HG02885 (cell line): ENCODE results near the gene GPR137B.
"Not testable (repeated sequence)": the region's sequence is repeated elsewhere in the genome, so short reads cannot be mapped to it uniquely, and the experiment has no call there.

Experiments used
- ATAC-seq: cut with Tn5 transposase; IDR thresholded peaks from one replicate; pipeline ENCODE4 v1.9.1; 2021; ENCODE audit warnings: mild to moderate bottlenecking; ENCODE audit not compliant: unreplicated experiment, poor library complexity

GPR137B gene

DNA sequence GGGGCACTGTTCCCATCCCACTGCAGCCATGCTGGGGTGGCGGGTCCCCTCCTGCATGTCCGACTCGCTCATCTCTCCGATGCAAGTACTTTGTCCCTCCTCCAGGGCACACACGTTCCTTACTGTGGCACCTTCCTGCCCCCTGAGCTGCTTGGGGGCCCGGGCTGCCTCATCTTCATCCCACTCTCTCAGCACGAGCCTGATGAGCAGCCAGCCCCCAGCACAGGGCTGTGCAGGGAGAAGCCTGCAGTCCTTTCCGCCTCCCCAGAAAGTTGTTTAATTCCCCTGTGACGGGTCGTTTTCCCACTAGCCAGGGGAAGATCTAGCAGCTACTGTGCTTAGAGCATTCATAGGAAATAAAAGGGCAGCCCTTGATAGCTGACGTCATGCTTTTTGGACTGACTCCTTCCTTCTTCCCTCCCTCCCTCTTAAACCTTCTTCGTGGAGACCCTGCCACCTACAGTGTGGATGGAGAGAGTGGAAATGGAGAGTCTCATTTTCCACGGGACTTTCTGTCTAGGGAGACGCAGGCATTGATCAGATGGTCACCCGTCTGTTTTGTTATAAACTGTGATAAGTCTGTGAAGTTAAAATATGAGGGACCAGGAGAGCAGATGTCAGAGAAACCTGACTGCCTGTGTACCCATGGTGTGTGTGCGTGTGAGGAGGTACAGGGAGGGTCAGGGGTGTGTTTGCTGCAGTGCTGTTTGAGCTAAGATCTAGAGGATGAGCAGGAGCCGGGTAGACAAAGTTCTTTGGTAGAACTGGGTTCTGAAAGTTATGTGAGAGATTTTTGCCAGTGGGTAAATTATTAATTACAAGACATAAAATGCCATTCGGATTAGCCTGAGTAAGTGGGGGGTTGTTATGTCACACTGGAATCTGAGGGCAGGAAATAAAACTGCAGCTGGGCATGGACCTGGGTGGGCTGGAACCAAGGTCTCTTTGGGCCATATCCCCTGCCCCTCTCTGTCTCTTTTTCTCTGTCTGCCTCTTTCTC, 34.3 kb downstream of the GPR137B start:
- ATAC-seq: no peak

DNA sequence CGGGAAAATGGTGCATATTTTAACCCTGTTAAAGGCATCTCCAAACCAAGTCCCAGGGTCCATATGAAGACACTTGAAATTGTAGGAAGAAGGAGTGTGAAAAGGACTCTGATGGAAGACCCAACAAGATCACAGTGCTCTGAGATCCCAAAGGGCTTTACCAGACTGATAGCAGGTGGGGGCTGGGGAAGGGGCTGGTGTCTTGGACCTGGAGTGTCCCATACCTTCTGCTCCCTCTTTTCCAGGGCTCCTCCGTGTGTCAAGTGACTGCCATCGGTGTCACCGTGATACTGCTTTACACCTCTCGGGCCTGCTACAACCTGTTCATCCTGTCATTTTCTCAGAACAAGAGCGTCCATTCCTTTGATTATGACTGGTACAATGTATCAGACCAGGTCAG, 37.3 kb downstream of the GPR137B start:
- no peak for ATAC-seq

DNA sequence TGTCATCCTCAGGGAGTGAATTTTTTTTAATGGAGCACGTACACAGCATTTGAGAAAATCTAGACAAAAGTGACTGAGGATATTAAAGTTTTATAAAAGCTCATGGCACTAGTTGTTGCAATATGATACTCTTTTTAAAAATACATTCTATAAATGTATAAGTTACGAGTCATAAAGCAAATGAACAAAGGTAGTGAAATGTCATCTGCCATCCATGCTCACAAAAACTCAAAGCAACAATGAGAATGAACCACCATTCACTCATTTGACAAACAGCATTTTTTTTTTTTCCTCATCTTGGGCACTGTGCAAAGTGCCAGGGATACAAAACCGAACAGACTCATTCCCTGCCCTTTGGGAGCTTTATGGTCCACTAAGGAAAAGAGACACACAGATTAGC, 38.7 kb downstream of the GPR137B start:
- no peak for ATAC-seq

DNA sequence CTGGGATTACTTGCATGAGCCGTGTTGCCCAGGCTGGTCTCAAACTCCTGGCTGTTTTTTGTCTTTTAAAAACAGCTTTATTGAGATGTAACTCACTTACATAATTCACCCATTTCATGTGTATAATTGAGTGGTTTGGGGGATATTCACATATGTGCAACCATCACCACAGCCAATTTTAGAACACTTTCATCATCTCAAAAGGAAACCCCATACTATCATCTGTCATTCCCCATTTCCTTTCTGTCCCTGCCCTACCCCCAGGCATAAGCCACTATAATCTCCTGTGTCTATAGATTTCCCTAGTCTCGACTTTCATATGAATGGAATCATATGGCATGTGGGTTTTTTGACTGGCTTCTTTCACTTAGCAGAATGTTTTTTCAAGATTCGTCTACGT, 43.3 kb downstream of the GPR137B start:
- ATAC-seq: no peak

DNA sequence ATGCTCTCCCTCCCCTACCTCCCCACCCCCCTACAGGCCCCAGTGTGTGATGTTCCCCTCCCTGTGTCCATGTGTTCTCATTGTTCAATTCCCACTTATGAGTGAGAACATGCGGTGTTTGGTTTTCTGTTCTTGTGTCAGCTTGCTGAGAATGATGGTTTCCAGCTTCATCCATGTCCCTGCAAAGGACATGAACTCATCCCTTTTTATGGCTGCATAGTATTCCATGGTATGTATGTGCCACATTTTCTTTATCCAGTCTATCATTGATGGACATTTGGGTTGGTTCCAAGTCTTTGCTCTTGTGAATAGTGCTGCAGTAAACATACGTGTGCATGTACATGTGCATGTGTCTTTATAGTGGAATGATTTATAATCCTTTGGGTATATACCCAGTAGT, 44.1 kb downstream of the GPR137B start:
- not testable (repeated sequence) for ATAC-seq

DNA sequence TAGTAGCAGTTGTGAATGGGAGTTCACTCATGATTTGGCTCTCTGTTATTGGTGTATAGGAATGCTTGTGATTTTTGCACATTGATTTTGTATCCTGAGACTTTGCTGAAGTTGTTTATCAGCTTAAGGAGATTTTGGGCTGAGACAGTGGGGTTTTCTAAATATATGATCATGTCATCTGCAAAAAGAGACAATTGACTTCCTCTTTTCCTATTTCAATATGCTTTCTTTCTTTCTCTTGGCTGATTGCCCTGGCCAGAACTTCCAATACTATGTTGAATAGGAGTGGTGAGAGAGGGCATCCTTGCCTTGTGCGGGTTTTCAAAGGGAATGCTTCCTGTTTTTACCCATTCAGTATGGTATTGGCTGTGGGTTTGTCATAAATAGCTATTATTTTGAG, 45.7 kb downstream of the GPR137B start:
- not testable (repeated sequence) for ATAC-seq

DNA sequence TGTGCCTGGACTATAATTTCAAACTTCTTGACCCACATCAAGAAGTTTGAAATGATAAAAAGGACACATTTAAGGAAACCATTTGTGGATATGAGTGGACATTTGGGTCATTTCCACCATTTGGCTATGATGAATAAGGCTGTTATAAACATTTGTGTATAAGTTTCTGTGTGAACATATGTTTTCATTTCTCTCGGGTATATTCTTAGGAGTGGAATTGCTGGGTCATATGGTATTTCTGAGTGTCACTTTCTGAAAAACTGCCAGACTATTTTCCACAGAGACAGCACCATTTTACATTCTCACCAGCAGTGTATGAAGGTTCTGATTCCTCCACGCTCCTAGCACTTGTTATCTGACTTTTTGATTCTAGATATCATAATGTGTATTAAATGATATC, 50.8 kb downstream of the GPR137B start:
- no peak for ATAC-seq

DNA sequence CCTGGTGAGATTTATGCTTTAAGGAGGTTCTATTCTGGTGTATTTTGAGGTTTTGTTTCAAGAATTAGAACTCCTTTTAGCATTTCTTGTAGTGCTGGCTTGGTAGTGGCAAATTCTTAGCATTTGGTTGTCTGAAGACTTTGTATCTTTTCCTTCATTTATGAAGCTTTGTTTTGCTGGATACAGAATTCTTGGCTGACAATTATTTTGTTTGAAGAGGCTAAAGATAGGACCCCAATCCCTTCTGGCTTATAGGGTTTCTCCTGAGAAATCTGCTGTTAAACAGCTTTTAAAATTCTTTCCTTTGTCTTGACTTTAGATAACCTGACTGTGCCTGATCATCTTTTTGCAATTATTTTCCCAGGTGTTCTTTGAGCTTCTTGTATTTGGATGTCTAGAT, 58.6 kb downstream of the GPR137B start:
- ATAC-seq: no peak

DNA sequence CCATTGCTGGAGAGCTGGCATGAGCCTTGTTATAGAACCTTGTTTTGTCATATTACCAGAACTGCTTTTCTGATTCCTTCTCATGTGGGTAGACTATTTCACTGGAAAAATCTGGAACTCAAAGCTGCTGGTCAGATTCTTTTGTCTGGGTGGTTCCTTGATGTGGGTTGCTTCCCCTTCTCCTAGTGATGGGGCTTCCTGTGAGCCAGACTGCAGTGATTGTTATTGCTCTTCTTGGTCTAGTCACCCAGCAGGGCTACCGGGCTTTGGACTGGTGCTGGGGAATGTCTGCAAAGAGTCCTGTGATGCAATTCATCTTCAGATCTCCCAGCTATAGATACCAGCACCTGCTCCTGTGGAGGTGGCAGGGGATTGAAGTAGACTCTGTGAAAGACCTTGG, 59.4 kb downstream of the GPR137B start:
- ATAC-seq: no peak

DNA sequence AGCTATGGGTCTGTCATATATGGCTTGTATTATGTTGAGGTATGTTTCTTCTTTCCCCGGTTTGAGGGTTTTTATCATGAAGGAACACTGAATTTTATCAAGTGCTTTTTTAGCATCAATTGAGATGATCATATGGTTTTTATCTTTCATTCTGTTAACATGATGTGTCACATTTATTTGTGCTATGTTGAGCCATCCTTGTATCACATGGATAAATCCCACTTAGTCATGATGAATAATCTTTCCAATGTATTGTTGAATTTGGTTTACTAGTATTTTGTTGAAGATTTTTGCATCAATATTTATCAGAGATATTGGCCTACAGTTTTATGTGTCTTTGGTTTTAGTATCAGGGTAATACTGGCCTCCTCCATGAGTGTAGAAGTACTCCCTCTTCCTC, 61.7 kb downstream of the GPR137B start:
- no peak for ATAC-seq

DNA sequence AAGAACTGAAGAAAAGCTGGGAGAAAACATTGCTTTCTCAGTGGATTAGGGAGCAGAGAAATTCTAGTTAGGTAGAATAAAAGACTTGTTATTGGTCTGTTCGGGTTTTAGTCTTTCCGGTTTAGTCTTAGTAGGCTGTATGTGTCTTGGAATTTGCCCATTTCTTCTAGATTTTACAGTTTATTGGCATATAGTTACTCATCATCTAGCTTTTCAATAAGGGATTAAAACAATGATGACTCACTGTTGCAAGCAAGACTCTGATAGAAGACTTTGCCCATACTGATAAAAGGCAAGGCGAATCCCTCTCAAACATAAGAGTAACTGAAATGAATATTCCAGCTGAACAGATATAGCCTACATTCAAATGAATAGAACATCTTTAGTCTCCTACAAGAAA, 62.3 kb downstream of the GPR137B start:
- ATAC-seq: no peak

DNA sequence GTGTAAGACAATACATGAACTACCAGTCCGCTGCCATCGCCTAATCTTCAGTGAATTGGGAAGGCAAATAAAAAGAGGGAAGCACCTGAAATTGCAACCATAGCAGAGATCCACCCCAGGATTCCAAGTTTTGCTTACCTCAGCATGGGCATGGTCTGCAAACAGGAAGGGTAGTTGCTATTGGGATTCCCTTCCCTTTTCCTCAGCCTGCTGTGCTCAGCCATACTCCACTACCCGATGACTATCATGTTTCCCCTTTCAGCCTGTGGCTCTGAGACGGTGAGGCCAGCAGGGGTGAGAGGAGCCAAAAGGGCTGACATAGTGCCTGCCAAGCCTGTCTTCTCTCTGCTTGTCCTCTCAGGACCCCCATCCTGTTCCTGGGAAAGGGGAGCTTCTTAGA, 64.2 kb downstream of the GPR137B start:
- ATAC-seq: no peak

DNA sequence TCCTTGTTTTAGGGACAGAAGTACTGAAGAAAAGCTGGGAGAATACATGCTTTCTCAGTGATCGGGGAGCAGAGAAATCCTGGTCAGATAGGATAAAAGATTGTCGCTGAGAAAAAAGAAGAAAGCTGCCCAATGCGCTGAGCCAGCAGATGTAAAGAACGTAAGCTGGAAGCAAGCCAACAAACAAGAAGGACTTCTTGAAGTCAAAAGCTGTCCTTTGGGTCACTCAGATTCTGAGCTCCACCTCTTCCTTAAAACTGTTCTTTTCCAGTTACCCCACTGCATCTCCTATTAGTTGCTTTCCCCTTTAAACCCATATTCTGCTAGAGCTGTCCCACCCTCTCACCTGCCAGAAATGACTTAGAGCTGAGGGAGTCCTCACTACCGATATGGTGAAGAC, 64.8 kb downstream of the GPR137B start:
- no peak for ATAC-seq

DNA sequence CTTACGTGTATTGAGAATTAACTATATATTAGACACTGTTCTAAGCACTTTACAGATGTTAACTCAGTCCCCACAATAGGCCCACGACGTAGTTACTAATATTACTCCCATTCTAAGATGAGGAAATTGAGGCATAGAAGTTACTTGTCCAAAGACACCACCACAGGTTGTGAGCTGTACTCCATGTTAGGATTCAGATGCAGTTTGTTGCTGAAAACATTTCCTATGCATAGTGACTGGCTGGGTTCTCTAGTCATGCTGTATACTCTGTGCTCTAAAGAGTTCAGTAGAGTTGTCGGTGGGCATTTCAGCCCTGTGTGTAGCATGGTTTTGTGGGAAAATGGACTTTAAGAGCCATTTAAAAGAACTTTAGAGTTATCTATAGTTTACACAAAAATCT, 65.2 kb downstream of the GPR137B start:
- ATAC-seq: no peak

DNA sequence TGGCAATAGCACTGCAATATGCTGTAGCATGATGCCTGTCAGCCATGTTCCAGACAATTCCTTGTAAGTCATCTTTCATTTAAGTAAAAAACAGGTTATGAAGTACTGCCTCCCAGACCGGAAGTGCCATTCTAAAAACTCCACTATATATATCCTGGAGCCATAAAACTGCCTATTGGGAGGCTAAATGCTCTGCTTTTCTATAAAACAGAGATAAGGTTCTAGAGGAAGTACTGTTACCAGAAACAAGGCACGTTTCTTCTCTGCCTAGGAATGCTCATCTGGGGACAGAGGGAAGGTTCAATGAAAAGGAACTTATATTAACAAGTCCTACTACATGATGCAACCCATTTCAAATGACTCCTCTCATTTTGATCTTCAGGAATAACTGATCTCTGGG, 66.8 kb downstream of the GPR137B start:
- ATAC-seq: no peak

DNA sequence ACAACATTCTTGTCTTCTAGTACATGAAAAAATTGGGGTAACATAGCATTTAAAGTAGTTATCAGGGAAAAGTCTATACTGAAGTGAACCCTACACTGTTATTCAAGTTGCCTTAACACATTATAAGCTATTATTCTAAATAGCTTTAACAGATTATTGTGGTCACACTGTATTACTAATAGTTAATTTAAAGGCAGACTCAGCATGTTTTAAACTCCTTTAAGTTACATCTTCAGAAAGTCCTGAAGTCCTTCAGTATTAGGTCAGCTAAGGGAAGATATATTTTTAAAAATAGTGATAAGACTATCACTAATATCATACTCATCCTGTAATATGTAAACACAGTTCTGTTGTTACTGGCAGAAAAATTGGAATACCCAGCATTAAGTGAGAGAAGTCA, 67.4 kb downstream of the GPR137B start:
- ATAC-seq: no peak

DNA sequence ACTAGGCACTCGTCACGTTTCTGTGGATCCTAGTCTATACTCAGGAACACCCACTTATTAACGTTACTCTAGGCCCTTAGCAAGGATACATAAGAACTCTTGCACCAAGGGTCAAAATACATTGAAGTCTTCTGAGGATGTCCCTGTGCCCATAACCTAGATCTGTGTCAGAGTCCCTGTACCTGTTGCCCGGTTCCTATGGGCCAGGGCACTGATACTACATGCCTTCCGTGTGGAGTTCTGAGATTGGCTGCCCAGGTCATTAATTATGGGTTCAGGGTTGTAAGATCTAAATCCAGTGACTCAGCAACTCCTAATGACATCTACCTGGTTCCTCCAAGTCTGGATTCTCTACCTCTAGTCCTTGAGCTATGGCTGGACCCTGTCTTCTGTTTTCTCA, 69.5 kb downstream of the GPR137B start:
- ATAC-seq: no peak

DNA sequence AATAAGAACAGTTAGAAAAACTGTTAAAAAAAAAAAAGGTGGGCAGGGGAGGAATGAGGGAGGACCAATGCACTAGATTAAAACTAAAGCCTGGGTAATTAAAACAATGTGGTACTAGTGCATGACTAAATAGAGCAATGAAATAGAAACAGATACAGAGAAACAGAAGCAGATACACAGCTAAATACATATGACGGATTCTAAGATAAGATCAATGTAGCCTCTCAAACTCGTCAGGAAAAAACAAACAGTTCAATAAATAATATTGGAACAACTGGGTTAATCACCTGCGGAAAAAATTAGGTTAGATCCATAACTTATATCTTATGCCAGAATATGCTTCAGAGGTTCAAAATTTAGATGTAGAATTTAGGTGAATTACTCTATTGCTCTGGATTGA, 71.2 kb downstream of the GPR137B start:
- no peak for ATAC-seq

DNA sequence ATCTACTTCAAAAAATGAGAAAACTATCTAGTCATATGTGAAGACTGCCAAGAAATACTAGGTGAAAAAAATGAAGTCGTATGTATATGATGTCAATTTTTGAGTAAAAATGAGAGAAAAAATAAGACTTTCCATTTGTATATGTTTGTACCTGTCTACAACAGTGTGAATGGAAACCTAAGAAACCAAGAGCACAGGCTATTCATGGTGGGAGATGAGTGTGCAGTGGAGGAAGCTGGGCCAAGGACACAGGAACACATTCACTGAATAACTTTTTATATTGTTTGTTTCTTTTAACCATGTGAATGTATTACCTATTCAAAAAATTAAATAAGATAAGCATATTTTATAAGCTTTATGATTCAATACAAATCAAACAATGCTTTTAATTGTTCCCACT, 72.4 kb downstream of the GPR137B start:
- no peak for ATAC-seq

DNA sequence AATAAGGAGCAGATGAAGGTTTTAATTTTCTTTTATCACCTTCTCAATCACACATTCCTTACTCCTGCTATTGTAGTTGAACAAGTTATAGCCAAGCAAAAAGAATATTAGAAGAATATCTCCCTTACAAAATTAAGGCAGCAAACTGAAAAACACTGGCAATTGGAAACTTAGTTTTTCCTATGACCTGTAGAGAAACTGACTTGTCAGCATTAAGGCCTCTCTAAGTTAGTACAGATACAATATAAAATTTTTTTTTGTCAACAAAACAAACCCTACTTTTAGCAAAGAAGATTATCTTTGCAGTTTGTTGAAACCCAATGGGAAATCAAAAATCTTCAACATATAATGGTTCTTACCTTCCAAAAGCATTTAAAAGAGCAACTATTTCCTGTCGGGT, 78.1 kb downstream of the GPR137B start:
- no peak for ATAC-seq

DNA sequence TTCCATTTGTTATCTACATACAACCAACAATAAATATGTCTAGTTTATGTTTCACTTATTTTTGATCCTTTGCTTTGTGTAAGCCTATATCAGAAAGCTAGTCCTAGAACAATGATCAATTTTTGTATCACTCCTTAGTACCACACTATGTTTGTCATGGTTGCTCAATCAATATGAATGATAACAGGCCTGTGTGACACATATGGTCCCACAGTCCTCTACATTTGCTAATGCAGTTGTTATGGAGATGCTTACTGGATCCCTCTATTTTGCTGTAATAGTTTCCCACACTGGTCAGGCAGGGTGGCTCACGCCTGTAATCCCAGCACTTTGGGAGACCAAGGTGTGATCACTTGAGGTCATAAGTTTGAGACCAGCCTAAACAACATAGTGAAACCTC, 80.3 kb downstream of the GPR137B start:
- no peak for ATAC-seq

DNA sequence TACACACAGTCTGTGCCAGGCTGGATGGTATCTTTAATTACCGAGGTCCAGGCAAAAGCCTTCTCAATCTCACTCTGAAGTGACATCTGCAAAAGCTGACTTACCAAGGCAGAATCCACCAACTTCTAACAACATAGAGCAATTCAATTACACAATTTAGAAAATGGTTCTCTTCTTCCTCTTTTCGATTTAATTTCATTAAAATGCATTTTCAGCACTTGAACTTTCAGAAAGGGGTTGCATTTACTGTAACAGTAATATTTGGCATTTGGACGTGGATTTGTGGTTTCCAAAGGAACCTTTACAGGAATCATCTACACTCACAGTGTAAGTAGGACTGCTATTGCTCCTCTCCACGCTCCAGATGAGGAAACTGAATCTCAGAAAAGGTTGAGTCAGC, 86.1 kb downstream of the GPR137B start:
- no peak for ATAC-seq
